H1 (cell line): ENCODE data around the gene GNLY. TPM values are rescaled to one million over a fixed set of nuclear protein-coding genes. Genes with fewer than 3 reads are reported as not detected.

Experiments
- CTCF ChIA-PET: fragments of 300-600 bp; sonication (Branson Sonifier 250); formaldehyde crosslinking; loops from one replicate; lab custom pipeline; 2021; ENCODE audit not compliant: partially characterized antibody; lab: Charles Lee
- POLR2A ChIA-PET: fragments of 300-600 bp; sonication (Branson Sonifier 250); formaldehyde crosslinking; loops from one replicate; lab custom pipeline; 2021; ENCODE audit warnings: inconsistent platforms; ENCODE audit not compliant: partially characterized antibody; lab: Charles Lee
- DNase-seq, 2 experiments: peaks; one replicate each; pipeline versions ENCODE4 v3.0.0 to v3.0.0-alpha.2; 2010 to 2022; ENCODE audit warnings: low spot score in 2 of 2, low read depth in 1 of 2, mixed read lengths in 1 of 2
- FAIRE-seq: peaks from 2 replicates; lab custom pipeline; 2011; peaks lifted over from hg19 to GRCh38; lab: Jason Lieb, UNC
- H2AFZ ChIP-seq: 2 replicates; pipeline ENCODE4 v1.8.1; 2012; ENCODE audit warnings: low read length, inconsistent platforms
- H2AK5ac ChIP-seq: 2 replicates; pipeline ENCODE4 v1.6.1; 2013; ENCODE audit warnings: low read depth, low read length
- H2BK120ac ChIP-seq: replicated peaks from 2 replicates; pipeline ENCODE3; 2013; ENCODE audit warnings: low read depth, low read length, inconsistent platforms
- H2BK12ac ChIP-seq: 2 replicates; pipeline ENCODE4 v1.6.1; 2013; ENCODE audit warnings: low read depth, low read length
- H2BK15ac ChIP-seq: 2 replicates; pipeline ENCODE4 v1.6.1; 2013; ENCODE audit warnings: low read length
- H2BK20ac ChIP-seq: 2 replicates; pipeline ENCODE4 v1.6.1; 2013; ENCODE audit warnings: low read length
- H2BK5ac ChIP-seq: 2 replicates; pipeline ENCODE4 v1.6.1; 2013; ENCODE audit warnings: low read depth, low read length
- H3K14ac ChIP-seq: 2 replicates; pipeline ENCODE4 v1.6.1; 2013; ENCODE audit warnings: inconsistent platforms; ENCODE audit not compliant: insufficient read length
- H3K18ac ChIP-seq: 2 replicates; pipeline ENCODE4 v1.6.1; 2013; ENCODE audit warnings: low read length; ENCODE audit errors: extremely low read depth
- H3K23ac ChIP-seq: 2 replicates; pipeline ENCODE4 v1.6.1; 2013; ENCODE audit warnings: inconsistent platforms; ENCODE audit not compliant: insufficient read length
- H3K23me2 ChIP-seq: 2 replicates; pipeline ENCODE4 v1.6.1; 2013; ENCODE audit warnings: low read depth, low read length
- H3K27ac ChIP-seq: 2 replicates; pipeline ENCODE4 v1.6.1; 2011; ENCODE audit warnings: low read depth, low read length, inconsistent platforms
- H3K27me3 ChIP-seq, 4 experiments: replicated peaks in 1 of 4; 1 replicate in 1 of 4; 2 replicates in 3 of 4; pipeline versions ENCODE4 v1.6.1 to v1.8.1; 2011 to 2013; ENCODE audit warnings: low read length in 3 of 4, mild to moderate bottlenecking in 3 of 4, inconsistent platforms in 2 of 4, mixed read lengths in 2 of 4, moderate library complexity in 1 of 4; ENCODE audit not compliant: control insufficient read depth in 3 of 4, insufficient read depth in 3 of 4; ENCODE audit errors: extremely low read depth in 1 of 4
- H3K36me3 ChIP-seq, 4 experiments: 2 replicates each; pipeline versions ENCODE4 v1.6.1 to v1.8.1; 2011 to 2013; ENCODE audit warnings: mild to moderate bottlenecking in 4 of 4, low read length in 3 of 4, moderate library complexity in 2 of 4, control low read depth in 1 of 4, inconsistent platforms in 1 of 4; ENCODE audit not compliant: insufficient read depth in 4 of 4, control insufficient read depth in 2 of 4
- H3K4ac ChIP-seq: replicated peaks from 2 replicates; pipeline ENCODE3; 2013; ENCODE audit warnings: low read length, low read depth, mixed read lengths, inconsistent platforms; ENCODE audit not compliant: insufficient read length
- H3K4me1 ChIP-seq, 4 experiments: replicated peaks in 1 of 4; 1 replicate in 1 of 4; 2 replicates in 3 of 4; pipeline versions ENCODE4 v1.6.1 to v1.8.1; 2011 to 2013; ENCODE audit warnings: low read length in 3 of 4, inconsistent platforms in 2 of 4, mixed read lengths in 1 of 4; ENCODE audit not compliant: insufficient read depth in 4 of 4, control insufficient read depth in 3 of 4
- H3K4me2 ChIP-seq, 2 experiments: 2 replicates each; pipeline versions ENCODE4 v1.6.1 to v1.8.1; 2011 to 2013; ENCODE audit warnings: low read depth in 2 of 2, low read length in 2 of 2, control low read depth in 1 of 2, inconsistent platforms in 1 of 2, mild to moderate bottlenecking in 1 of 2; ENCODE audit not compliant: insufficient read depth in 1 of 2
- H3K4me3 ChIP-seq, 4 experiments: fragments of 200-600, 300-600 bp in 1 of 4; sonication (generic), shearing (Covaris generic), sonication (Bioruptor Twin) in 1 of 4; 2 replicates each; pipeline versions ENCODE4 v1.5.1 to v1.8.1; 2011 to 2016; ENCODE audit warnings: low read length in 4 of 4, low read depth in 3 of 4, control low read depth in 2 of 4, inconsistent platforms in 2 of 4, mild to moderate bottlenecking in 2 of 4, mixed read lengths in 1 of 4, moderate library complexity in 1 of 4; ENCODE audit not compliant: insufficient read depth in 2 of 4; ENCODE audit errors: extremely low read depth in 1 of 4
- H3K56ac ChIP-seq: replicated peaks from 2 replicates; pipeline ENCODE3; 2013; ENCODE audit warnings: low read depth, mild to moderate bottlenecking, mixed read lengths, low read length, inconsistent platforms; ENCODE audit not compliant: insufficient read length
- H3K79me1 ChIP-seq: 2 replicates; pipeline ENCODE4 v1.6.1; 2013; ENCODE audit warnings: low read depth, low read length, control low read depth
- H3K79me2 ChIP-seq, 2 experiments: 2 replicates each; pipeline versions ENCODE4 v1.6.1 to v1.8.1; 2012 to 2013; ENCODE audit warnings: low read length in 2 of 2, mild to moderate bottlenecking in 2 of 2, inconsistent platforms in 1 of 2; ENCODE audit not compliant: insufficient read depth in 2 of 2, control insufficient read depth in 1 of 2
- H3K9ac ChIP-seq, 4 experiments: replicated peaks in 1 of 4; 1 replicate in 1 of 4; 2 replicates in 3 of 4; pipeline versions ENCODE4 v1.6.1 to v1.8.1; 2011 to 2013; ENCODE audit warnings: low read depth in 3 of 4, low read length in 3 of 4, control low read depth in 2 of 4, mild to moderate bottlenecking in 2 of 4, moderate library complexity in 2 of 4, inconsistent platforms in 1 of 4; ENCODE audit errors: extremely low read depth in 1 of 4
- H3K9me3 ChIP-seq, 2 experiments: 2 replicates each; pipeline versions ENCODE4 v1.6.1 to v1.8.1; 2012 to 2013; ENCODE audit warnings: mild to moderate bottlenecking in 2 of 2, moderate library complexity in 2 of 2, control low read depth in 1 of 2, inconsistent platforms in 1 of 2, low read depth in 1 of 2, low read length in 1 of 2, mixed read lengths in 1 of 2; ENCODE audit not compliant: insufficient read depth in 2 of 2
- H4K20me1 ChIP-seq, 2 experiments: replicated peaks in 1 of 2; 2 replicates each; pipeline versions ENCODE3 to v1.8.1; 2011 to 2013; ENCODE audit warnings: inconsistent platforms in 2 of 2, low read length in 2 of 2, mild to moderate bottlenecking in 1 of 2; ENCODE audit not compliant: insufficient read depth in 2 of 2, control insufficient read depth in 1 of 2
- H4K5ac ChIP-seq: 2 replicates; pipeline ENCODE4 v1.6.1; 2013; ENCODE audit warnings: low read length, low read depth, mixed read lengths, inconsistent platforms; ENCODE audit not compliant: insufficient read length
- H4K8ac ChIP-seq: 2 replicates; pipeline ENCODE4 v1.8.0; 2013; ENCODE audit warnings: mild to moderate bottlenecking, moderate library complexity, low read length, inconsistent platforms; ENCODE audit not compliant: insufficient read depth; ENCODE audit errors: extremely low read depth
- H4K91ac ChIP-seq: replicated peaks from 2 replicates; pipeline ENCODE3; 2013; ENCODE audit warnings: low read length, mixed read lengths, inconsistent platforms; ENCODE audit not compliant: insufficient read length
- BCL11A ChIP-seq, 2 experiments: IDR thresholded peaks; one replicate each; pipeline ENCODE4 v1.6.1; 2011; ENCODE audit warnings: low read depth in 2 of 2, low read length in 2 of 2, mild to moderate bottlenecking in 2 of 2
- CBX5 ChIP-seq: fragments of 300-800, 300-1000 bp; sonication (generic); IDR thresholded peaks from 2 replicates; pipeline ENCODE4 v1.7.1; 2016; ENCODE audit warnings: antibody characterized with exemption, low read length, low read depth
- CEBPB ChIP-seq: IDR thresholded peaks from 2 replicates; pipeline ENCODE4 v1.6.1; 2012; ENCODE audit warnings: low read depth, low read length
- E2F6 ChIP-seq: IDR thresholded peaks from 2 replicates; pipeline ENCODE4 v1.6.1; 2012; ENCODE audit warnings: inconsistent platforms
- GABPA ChIP-seq: IDR thresholded peaks from 2 replicates; pipeline ENCODE4 v1.6.1; 2011; ENCODE audit warnings: mild to moderate bottlenecking, low read length, moderate library complexity, borderline replicate concordance; ENCODE audit not compliant: insufficient read depth
- JUN ChIP-seq: IDR thresholded peaks from 2 replicates; pipeline ENCODE4 v1.6.1; 2011; ENCODE audit warnings: low read depth, mild to moderate bottlenecking, improper control_type of control experiment, low read length
- JUND ChIP-seq: IDR thresholded peaks from 2 replicates; pipeline ENCODE4 v1.6.1; 2011; ENCODE audit warnings: mild to moderate bottlenecking, improper control_type of control experiment, low read length
- NANOG ChIP-seq: IDR thresholded peaks from 2 replicates; pipeline ENCODE4 v1.6.1; 2011; ENCODE audit warnings: low read length, low read depth, mild to moderate bottlenecking, inconsistent platforms; ENCODE audit not compliant: insufficient read depth, poor library complexity, severe bottlenecking
- POLR2AphosphoS5 ChIP-seq: IDR thresholded peaks from 2 replicates; pipeline ENCODE4 v1.6.1; 2011; ENCODE audit warnings: low read depth, low read length
- RNF2 ChIP-seq: fragments of 200-900, 300-1000 bp; sonication (generic); IDR thresholded peaks from 2 replicates; pipeline ENCODE4 v1.7.1; 2016; ENCODE audit warnings: borderline replicate concordance, low read depth, mild to moderate bottlenecking, antibody characterized with exemption, low read length; ENCODE audit not compliant: poor library complexity, severe bottlenecking; ENCODE audit errors: missing control alignments
- TAF7 ChIP-seq: optimal IDR thresholded peaks from 2 replicates; pipeline ENCODE3; 2011; ENCODE audit warnings: low read depth, mild to moderate bottlenecking, inconsistent platforms, low read length, moderate library complexity, borderline replicate concordance
- TEAD4 ChIP-seq: IDR thresholded peaks from 2 replicates; pipeline ENCODE4 v1.6.1; 2012; ENCODE audit warnings: low read depth, low read length, inconsistent platforms, mixed read lengths
- WGBS, 2 experiments: shearing (Covaris generic) in 1 of 2; methylation state at CpG; one replicate each; pipeline versions ENCODE4 v1.1.6 to v1.1.7; 2013 to 2015; ENCODE audit warnings: low lambda C conversion rate in 2 of 2, mixed read lengths in 2 of 2, inconsistent platforms in 1 of 2, low coverage in 1 of 2, missing lambda C conversion rate in 1 of 2; ENCODE audit not compliant: insufficient replicate concordance in 2 of 2, insufficient coverage in 1 of 2, insufficient read length in 1 of 2; ENCODE audit errors: extremely low coverage in 1 of 2, missing lambda C conversion rate in 1 of 2; 5-methylcytosine and 5-hydroxymethylcytosine counted together
- polyA plus RNA-seq, 7 experiments: library from polyadenylated mRNA; depleted of rRNA in 3 of 7; stranded (reverse) in 5 of 7; unstranded in 2 of 7; fragments of >200 nt in 5 of 7; fragments of 200-250 nt in 2 of 7; gene quantifications; 1 replicate in 5 of 7; 2 replicates in 1 of 7; 4 replicates in 1 of 7; pipeline versions ENCODE4 v1.2.1 to v1.2.3, GENCODE V29; 2011 to 2013; ENCODE audit warnings: missing spikeins in 2 of 7, mixed read lengths in 2 of 7
- total RNA-seq: library from RNA; stranded (reverse); fragmentation: NEBNext Ultra II Directional; extraction: Animal tissue kit (Norgen Biotek cat#: 25700); gene quantifications from 2 replicates; pipeline ENCODE4 v1.2.1, GENCODE V29; 2021

GNLY gene
- total and polyA plus RNA-seq, 2 of the 8 experiments (the other 6 are each of a cell fraction or from before 2014, with no cell fraction given): 0.03 TPM; not detected in 1

GRCh38 chr2:85659324-85659981, 34.7 kb upstream of the GNLY start:
- ChIA-PET CTCF (interaction anchor here (0.7 to 5.8 kb wide), 10 partner anchors 10 to 179 kb away, joined by 3 to 38 read pairs (median 4); no protein-coding TSS in a partner anchor), POLR2A (interaction anchor here (1.0 to 2.6 kb wide), 6 partner anchors 9 to 121 kb away, joined by 4 to 9 read pairs (median 4); partner anchors contain the start of gene MAT2A)
- Histone ChIP-seq H3K23ac (no peak overlapping the region), H4K8ac (peak overlapping the region; percentile 53), H3K4me3 (no peak overlapping the region), H2BK15ac (no peak overlapping the region), H3K14ac (no peak overlapping the region), H4K5ac (no peak overlapping the region), H2BK20ac (no peak overlapping the region), H2AFZ (no peak overlapping the region), H3K27ac (no peak overlapping the region), H2AK5ac (no peak overlapping the region), H2BK5ac (no peak overlapping the region), H4K20me1 (peaks cover 2 to 3% of the 10 kb centered on the region in 2 experiments), H3K36me3 (peaks cover 0 to 5% (median 1%) of the 10 kb centered on the region in 4 experiments; a peak in 2 of 8 replicates), H3K4me2 (no peak overlapping the region), H3K23me2 (no peaks in the 10 kb centered on the region), H3K9me3 (no peaks in the 10 kb centered on the region), H3K79me2 (no peaks in the 10 kb centered on the region), H3K4ac (no peak overlapping the region), H2BK120ac (no peak overlapping the region), H2BK12ac (no peak overlapping the region), H3K18ac (no peak overlapping the region), H3K27me3 (no peaks in the 10 kb centered on the region), H3K56ac (no peak overlapping the region), H3K79me1 (no peaks in the 10 kb centered on the region; the same call in 1 of the 2 replicates), H3K4me1 (peaks cover 0 to 3% (median 0%) of the 10 kb centered on the region in 4 experiments; a peak in 1 of 7 replicates), H3K9ac (no peak overlapping the region), H4K91ac (no peak overlapping the region)
- DNase-seq (no peak), FAIRE-seq (no peak)
- WGBS, 2 experiments: 94% methylated on average over 11 of the region's 13 CpGs; no CpG with 5 or more reads in 1 of the 2 experiments
- TF ChIP-seq JUN: no peak
- no peak for TF ChIP-seq CEBPB
- TF ChIP-seq POLR2AphosphoS5: no peak
- TF ChIP-seq CBX5: no peak
- no peak for TF ChIP-seq E2F6
- TF ChIP-seq NANOG: no peak
- no peak for TF ChIP-seq GABPA
- no peak for TF ChIP-seq BCL11A (IDR thresholded peaks at IDR 0.05; ENCODE audit: low read depth in 2 of 2, low read length in 2 of 2)
- no peak for TF ChIP-seq TAF7
- no peak for TF ChIP-seq JUND
- no peak for TF ChIP-seq RNF2
- TF ChIP-seq TEAD4: no peak
